ENCODE data around the gene CTAGE9.

DNA sequence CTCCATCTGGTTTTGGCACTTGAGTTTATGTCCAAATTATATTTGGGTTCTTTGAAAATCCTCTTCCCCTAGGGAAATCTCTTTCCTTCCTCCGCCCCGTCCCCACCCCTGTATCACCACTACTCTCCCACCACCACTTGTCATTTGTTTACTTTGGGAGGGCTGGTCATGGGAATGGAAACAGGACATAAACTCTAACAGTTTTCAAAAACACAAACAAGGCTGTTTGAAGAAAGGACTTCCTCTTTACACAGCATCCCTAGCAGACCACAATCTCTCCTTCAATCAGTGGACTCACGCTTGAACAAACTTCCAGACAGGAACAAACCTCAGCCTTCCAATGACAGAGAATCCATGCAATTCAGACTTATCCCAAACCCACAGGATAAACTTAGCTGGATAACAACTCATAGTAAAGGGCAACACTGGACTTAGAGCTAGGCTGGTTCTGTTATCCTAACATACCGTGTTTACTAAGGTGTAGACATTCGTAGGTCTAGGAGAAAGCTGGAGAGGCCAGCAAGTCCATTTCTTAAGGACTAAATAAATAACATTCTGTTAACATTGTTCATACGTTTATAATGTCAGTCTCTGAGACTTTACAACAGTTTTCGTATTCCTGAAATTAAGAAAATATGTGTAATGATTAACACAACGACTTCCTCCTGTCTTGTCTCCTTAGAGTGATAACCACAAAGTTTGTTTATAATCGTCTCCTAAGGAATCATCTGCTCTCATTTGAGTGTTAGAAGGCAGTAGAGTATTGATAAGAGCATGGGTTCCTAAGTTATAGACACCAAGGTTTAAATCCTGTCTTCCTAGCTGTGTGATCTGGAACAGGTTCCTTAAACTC lies 44.1 kb upstream of the CTAGE9 start:
- TF ChIP-seq PATZ1 (CRISPR knock-in tag; IDR thresholded peaks at IDR 0.05; ENCODE audit: borderline replicate concordance) (no peak), ARNTL (CRISPR knock-in tag; IDR thresholded peaks at IDR 0.05; ENCODE audit: borderline replicate concordance, low read depth) (no peak), ZFP30 (CRISPR knock-in tag; IDR thresholded peaks at IDR 0.05) (no peak), GLIS3 (CRISPR knock-in tag; IDR thresholded peaks at IDR 0.05) (no peak), TCF4 (CRISPR knock-in tag; IDR thresholded peaks at IDR 0.05; ENCODE audit: borderline replicate concordance) (no peak), SNAI2 (CRISPR knock-in tag; IDR thresholded peaks at IDR 0.05) (no peak), ZFP3 (CRISPR knock-in tag; IDR thresholded peaks at IDR 0.05) (no peak), TOX (CRISPR knock-in tag; IDR thresholded peaks at IDR 0.05; ENCODE audit: borderline replicate concordance) (no peak)
